Measurements from ENCODE around the gene TP53I13. TPM values are rescaled to one million over a fixed set of nuclear protein-coding genes. Genes with fewer than 3 reads are reported as not detected.

TP53I13 gene
- polyA plus RNA-seq, 1 experiment, result 17.8 TPM

GRCh38 chr17:29591146-29591736 lies 22.7 kb downstream of the TP53I13 start:
- POLR2A ChIA-PET, result interaction anchor here (0.8 kb wide), 1 partner anchor 300 kb away, joined by 5 read pairs; no protein-coding TSS in a partner anchor
- no peak for TF ChIP-seq CTCF (IDR thresholded peaks at IDR 0.05; ENCODE audit: low read depth, low read length)
- Histone ChIP-seq H3K27me3 (ENCODE audit: control insufficient read depth, insufficient read depth, low read length) (no peaks in the 10 kb centered on the region), H3K4me3 (ENCODE audit: low read depth, low read length) (peak overlapping the region; percentile 61), H3K9me3 (ENCODE audit: control insufficient read depth, insufficient read depth, low read length) (no peaks in the 10 kb centered on the region; the same call in 1 of the 2 replicates), H3K27ac (ENCODE audit: low read depth, low read length) (peak overlapping the region; percentile 65)
- CTCF ChIA-PET, result interaction anchor here (0.6 to 2.4 kb wide), 22 partner anchors 9 to 524 kb away, joined by 3 to 23 read pairs (median 4); partner anchors contain the start of gene TP53I13
- DNase-seq (ENCODE audit: low read depth, low spot score), result no peak

GRCh38 chr17:29591737-29592608 lies 23.5 kb downstream of the TP53I13 start:
- H3K9me3 ChIP-seq (ENCODE audit: control insufficient read depth, insufficient read depth, low read length), result no peaks in the 10 kb centered on the region; the same call in 1 of the 2 replicates
- TF ChIP-seq CTCF (IDR thresholded peaks at IDR 0.05; ENCODE audit: low read depth, low read length), result peak; percentile 98
- CTCF ChIA-PET, result interaction anchor here (0.6 to 2.4 kb wide), 16 partner anchors 8 to 468 kb away, joined by 3 to 23 read pairs (median 4); partner anchors contain the start of gene TP53I13
- H3K27ac ChIP-seq (ENCODE audit: low read depth, low read length), result peak overlapping the region; percentile 65
- DNase-seq (ENCODE audit: low read depth, low spot score), result no peak
- H3K27me3 ChIP-seq (ENCODE audit: control insufficient read depth, insufficient read depth, low read length), result no peaks in the 10 kb centered on the region
- peak overlapping the region; percentile 44 for H3K4me3 ChIP-seq (ENCODE audit: low read depth, low read length)
- POLR2A ChIA-PET, result interaction anchor here (0.5 to 1.5 kb wide), 4 partner anchors 12 to 298 kb away, joined by 3 to 8 read pairs (median 4); partner anchors contain the start of gene NUFIP2

- Histone ChIP-seq H3K27me3 (ENCODE audit: control insufficient read depth, insufficient read depth, low read length) (no peaks in the 10 kb centered on the region), H3K9me3 (ENCODE audit: control insufficient read depth, insufficient read depth, low read length) (no peaks in the 10 kb centered on the region; the same call in 1 of the 2 replicates), H3K27ac (ENCODE audit: low read depth, low read length) (no peak within 1 kb of the TSS), H3K4me3 (ENCODE audit: low read depth, low read length) (peak within 1 kb of the TSS; percentile 64)
- DNase-seq (ENCODE audit: low read depth, low spot score), result no peak
- no peak for TF ChIP-seq CTCF (IDR thresholded peaks at IDR 0.05; ENCODE audit: low read depth, low read length)
- ChIA-PET CTCF (interaction anchor here (1.2 to 2.4 kb wide), 7 partner anchors 12 to 338 kb away, joined by 4 to 23 read pairs (median 9); partner anchors contain the start of gene TP53I13), POLR2A (interaction anchor here (0.5 to 1.5 kb wide), 2 partner anchors 22 to 80 kb away, joined by 4 to 8 read pairs; no protein-coding TSS in a partner anchor)
Measured at GRCh38 chr17:29592850-29593551, 24.5 kb downstream of the TP53I13 start, which contains the start of gene ANKRD13B. Gene ANKRD13B (plus strand): TSS chr17:29593132. CDS start chr17:29593622, 490 bp downstream.

- TF ChIP-seq CTCF (IDR thresholded peaks at IDR 0.05; ENCODE audit: low read depth, low read length), result peak; percentile 34
- Histone ChIP-seq H3K27ac (ENCODE audit: low read depth, low read length) (no peak overlapping the region), H3K27me3 (ENCODE audit: control insufficient read depth, insufficient read depth, low read length) (no peaks in the 10 kb centered on the region), H3K9me3 (ENCODE audit: control insufficient read depth, insufficient read depth, low read length) (no peaks in the 10 kb centered on the region; the same call in 1 of the 2 replicates), H3K4me3 (ENCODE audit: low read depth, low read length) (peak overlapping the region; percentile 64)
- DNase-seq (ENCODE audit: low read depth, low spot score), result no peak
- ChIA-PET POLR2A (interaction anchor here (1.5 kb wide), 1 partner anchor 21 kb away, joined by 8 read pairs; no protein-coding TSS in a partner anchor), CTCF (interaction anchor here (0.7 to 1.9 kb wide), 4 partner anchors 24 to 499 kb away, joined by 3 to 18 read pairs (median 4); no protein-coding TSS in a partner anchor)
Measured at GRCh38 chr17:29593591-29594518, 25.4 kb downstream of the TP53I13 start.
